K562 (cell line): ENCODE results near the gene HMX3. TPM values are rescaled to one million over a fixed set of nuclear protein-coding genes. Genes with fewer than 3 reads are reported as not detected.

ENCODE experiments used
- ATAC-seq: fragments of 200-7000 bp; cut with Tn5 transposase; 3 replicates; pipeline ENCODE4 v1.9.1; 2020; ENCODE audit warnings: moderate library complexity
- BruUV-seq: library from RNA; stranded (reverse); fragments of 400-500 nt; replicated peaks from 2 replicates; lab custom pipeline; 2021; lab: Mats Ljungman, UMichigan
- CTCF ChIA-PET: fragments of 300-600 bp; formaldehyde crosslinking; extraction: SDS; loops from one replicate; lab custom pipeline; 2021; ENCODE audit warnings: low intra/inter-chr PET ratio; lab: Yijun Ruan, JAX
- POLR2A ChIA-PET: fragments of 300-600, 350-650 bp; sonication (Branson Sonifier 250); formaldehyde crosslinking; extraction: SDS; loops from one replicate; lab custom pipeline; 2021; ENCODE audit warnings: antibody characterized with exemption, inconsistent platforms; lab: Yijun Ruan, JAX
- DNase-seq, 4 experiments: peaks; one replicate each; pipeline versions ENCODE4 v3.0.0 to v3.0.0-alpha.2; 2011 to 2018; ENCODE audit warnings: low spot score in 3 of 4, mixed read lengths in 3 of 4; ENCODE audit errors: extremely low read depth in 1 of 4
- FAIRE-seq: peaks from 2 replicates; lab custom pipeline; 2011; peaks lifted over from hg19 to GRCh38; lab: Jason Lieb, UNC
- H2AFZ ChIP-seq: 2 replicates; pipeline ENCODE4 v1.6.0; 2011; ENCODE audit warnings: low read depth, low read length, control low read depth, inconsistent platforms
- H3K27ac ChIP-seq: fragments of 200-600 bp; 3 replicates; pipeline ENCODE4 v1.8.0; 2011; ENCODE audit warnings: low read depth, mild to moderate bottlenecking, control low read depth, inconsistent platforms, low read length, moderate library complexity, mixed read lengths; ENCODE audit errors: extremely low read depth
- H3K27me3 ChIP-seq, 2 experiments: fragments of 300-600 bp in 1 of 2; 2 replicates in 1 of 2; 3 replicates in 1 of 2; pipeline versions ENCODE4 v1.6.0 to v1.8.0; 2011; ENCODE audit warnings: inconsistent platforms in 2 of 2, low read length in 2 of 2, mild to moderate bottlenecking in 1 of 2, mixed read lengths in 1 of 2, moderate library complexity in 1 of 2; ENCODE audit not compliant: control insufficient read depth in 2 of 2, insufficient read depth in 2 of 2
- H3K36me3 ChIP-seq: fragments of 300-600 bp; 3 replicates; pipeline ENCODE4 v1.8.0; 2011; ENCODE audit warnings: mild to moderate bottlenecking, low read length, inconsistent platforms; ENCODE audit not compliant: control insufficient read depth, insufficient read depth
- H3K4me1 ChIP-seq, 2 experiments: fragments of 200-600 bp in 1 of 2; replicated peaks in 1 of 2; 2 replicates in 1 of 2; 3 replicates in 1 of 2; pipeline versions ENCODE4 v1.5.1 to v1.8.0; 2011; ENCODE audit warnings: inconsistent platforms in 2 of 2, low read length in 2 of 2, mild to moderate bottlenecking in 1 of 2, mixed read lengths in 1 of 2, moderate library complexity in 1 of 2; ENCODE audit not compliant: control insufficient read depth in 2 of 2, insufficient read depth in 2 of 2
- H3K4me2 ChIP-seq: 2 replicates; pipeline ENCODE4 v1.6.1; 2011; ENCODE audit warnings: low read length, control low read depth, inconsistent platforms, mixed read lengths; ENCODE audit not compliant: insufficient read depth
- H3K4me3 ChIP-seq: fragments of 200-600 bp; sonication (generic), shearing (Covaris generic); 2 replicates; pipeline ENCODE4 v1.5.1; 2016; ENCODE audit warnings: control low read depth, inconsistent platforms
- H3K79me2 ChIP-seq: fragments of 200-600 bp; 3 replicates; pipeline ENCODE4 v1.8.0; 2011; ENCODE audit warnings: low read length, inconsistent platforms; ENCODE audit not compliant: control insufficient read depth, insufficient read depth
- H3K9ac ChIP-seq, 2 experiments: 2 replicates each; pipeline versions ENCODE4 v1.6.0 to v1.6.1; 2011; ENCODE audit warnings: low read depth in 2 of 2, low read length in 2 of 2, control low read depth in 1 of 2, inconsistent platforms in 1 of 2, mild to moderate bottlenecking in 1 of 2, mixed read lengths in 1 of 2; ENCODE audit not compliant: insufficient read depth in 1 of 2
- H3K9me1 ChIP-seq: one replicate; pipeline ENCODE4 v1.6.0; 2011; ENCODE audit warnings: inconsistent platforms, mild to moderate bottlenecking, low read length, moderate library complexity; ENCODE audit not compliant: control insufficient read depth, insufficient read depth
- H3K9me3 ChIP-seq: replicated peaks from 2 replicates; pipeline ENCODE4 v1.5.1; 2011; ENCODE audit warnings: low read depth, low read length, inconsistent platforms; ENCODE audit not compliant: control insufficient read depth, insufficient read depth
- H4K20me1 ChIP-seq: replicated peaks from 2 replicates; pipeline ENCODE4 v1.6.1; 2011; ENCODE audit warnings: low read length, inconsistent platforms, mixed read lengths; ENCODE audit not compliant: control insufficient read depth, insufficient read depth
- ELK1 ChIP-seq: sonication (generic); formaldehyde crosslinking; IDR thresholded peaks from 2 replicates; pipeline ENCODE4 v1.8.1; 2022; ENCODE audit warnings: missing genetic modification reagents
- MYBL2 ChIP-seq, 2 experiments: fragments of 450-650 bp in 1 of 2; sonication (generic) in 1 of 2; formaldehyde crosslinking in 1 of 2; IDR thresholded peaks; 2 replicates each; pipeline versions ENCODE4 v1.6.1 to v1.8.1; 2017 to 2022; ENCODE audit warnings: borderline replicate concordance in 1 of 2, inconsistent platforms in 1 of 2, low read depth in 1 of 2, mild to moderate bottlenecking in 1 of 2, missing genetic modification reagents in 1 of 2, moderate library complexity in 1 of 2
- NELFE ChIP-seq: IDR thresholded peaks from 2 replicates; pipeline ENCODE4 v1.6.1; 2011; ENCODE audit warnings: mild to moderate bottlenecking; ENCODE audit not compliant: insufficient read depth, insufficient read length
- NEUROD1 ChIP-seq: fragments of 150-350 bp; IDR thresholded peaks from 2 replicates; pipeline ENCODE4 v1.6.1; 2014; ENCODE audit warnings: borderline replicate concordance, low read length, low read depth; ENCODE audit not compliant: partially characterized antibody
- RREB1 ChIP-seq: fragments of 250-450 bp; sonication (Bioruptor Pico); IDR thresholded peaks from 2 replicates; pipeline ENCODE4 v1.4.0; 2020
- ZNF12 ChIP-seq: sonication (generic); formaldehyde crosslinking; IDR thresholded peaks from 2 replicates; pipeline ENCODE4 v1.4.0; 2020; ENCODE audit warnings: mild to moderate bottlenecking, missing genetic modification reagents
- ZNF239 ChIP-seq: fragments of 250-450 bp; sonication (Bioruptor Pico); IDR thresholded peaks from 2 replicates; pipeline ENCODE4 v1.4.0; 2020; ENCODE audit warnings: mild to moderate bottlenecking
- WGBS: fragments of 100-300 bp; shearing (Covaris generic); methylation state at CpG from one replicate; pipeline ENCODE4 v1.1.6; 2016; ENCODE audit warnings: low coverage, mixed read lengths; ENCODE audit not compliant: insufficient coverage; ENCODE audit errors: missing lambda C conversion rate; 5-methylcytosine and 5-hydroxymethylcytosine counted together
- in situ Hi-C: fragments of 300-500 bp; cut with MboI; formaldehyde crosslinking; loops from 4 replicates; pipeline ENCODE4 v1.15.0; 2018; ENCODE audit warnings: inconsistent platforms, mixed read lengths
- intact Hi-C: fragments of 100-400 bp; cut with micrococcal nuclease; formaldehyde crosslinking; loops from 2 replicates; pipeline ENCODE4 v1.14.2; 2022
- polyA plus RNA-seq, 8 experiments: library from polyadenylated mRNA; depleted of rRNA in 4 of 8; stranded (reverse) in 5 of 8; unstranded in 3 of 8; fragments of >200 nt; fragmentation: Nextera tagmentation in 2 of 8; fragmentation: Illumina TruSeq in 1 of 8; extraction: Ambion mirVana in 2 of 8; extraction: Trizol in 1 of 8; gene quantifications; 2 replicates each; pipeline versions ENCODE4 v1.2.1 to v1.2.3, GENCODE V29; 2011 to 2014; ENCODE audit warnings: inconsistent platforms in 1 of 8, missing spikeins in 1 of 8
- total RNA-seq, 7 experiments: library from RNA; depleted of rRNA in 6 of 7; stranded (reverse); fragments of >200 nt in 6 of 7; fragmentation: Illumina TruSeq in 2 of 7; extraction: Trizol in 2 of 7; gene quantifications; 2 replicates each; pipeline versions ENCODE4 v1.2.1 to v1.2.3, GENCODE V29; 2011 to 2021; ENCODE audit warnings: low replicate concordance in 1 of 7

The HMX3 gene
- total and polyA plus RNA-seq, 9 of the 15 experiments (the other 6 are each of a cell fraction or from before 2014, with no cell fraction given): 0.55 to 43.5 (median 7.4) TPM; not detected in 2

- TF ChIP-seq NELFE: no peak
- TF ChIP-seq RREB1 (CRISPR knock-in tag): no peak
- TF ChIP-seq NEUROD1: no peak
These were observed 16.7 kb upstream of the HMX3 start (continued) for GRCh38 chr10:123119081-123119480.

GRCh38 chr10:123126246-123126645, 9.5 kb upstream of the HMX3 start:
- 2% methylated on average over 5 of the region's 5 CpGs for WGBS
- Histone ChIP-seq H3K27me3 (no peaks in the 10 kb centered on the region), H3K4me2 (no peak overlapping the region), H3K4me3 (no peak overlapping the region), H2AFZ (no peak overlapping the region), H3K9me3 (no peaks in the 10 kb centered on the region), H3K9ac (no peak overlapping the region), H3K4me1 (peaks cover 0 to 13% of the 10 kb centered on the region in 2 experiments; a peak in 3 of 5 replicates), H3K9me1 (no peaks in the 10 kb centered on the region), H3K36me3 (no peaks in the 10 kb centered on the region), H4K20me1 (no peaks in the 10 kb centered on the region), H3K27ac (no peak overlapping the region), H3K79me2 (no peaks in the 10 kb centered on the region)
- CTCF ChIA-PET: no interaction called here
- no peak for ATAC-seq
- no peak for DNase-seq
- no peak for TF ChIP-seq MYBL2 (IDR thresholded peaks at IDR 0.05; ENCODE audit: low read depth)
- TF ChIP-seq MYBL2 (CRISPR knock-in tag; IDR thresholded peaks at IDR 0.05; ENCODE audit: borderline replicate concordance): no peak
- TF ChIP-seq ZNF12: peak; percentile 98
- no peak for TF ChIP-seq ZNF239 (CRISPR knock-in tag)
- TF ChIP-seq ELK1 (CRISPR knock-in tag): no peak
- POLR2A ChIA-PET: no interaction called here
- in situ Hi-C loops: no loop called here
- BruUV-seq: no TSS peak
- FAIRE-seq: no peak
- intact Hi-C loops: no loop called here
